Mesothelial cell of epicardium (in vitro differentiated cells): ENCODE measurements around the gene IQCF6. TPM values are rescaled to one million over a fixed set of nuclear protein-coding genes. Genes with fewer than 3 reads are reported as not detected.

Experiments
- DNase-seq, 2 experiments: peaks; one replicate each; pipeline ENCODE4 v3.0.0; 2021; ENCODE audit warnings: low spot score in 2 of 2; ENCODE audit not compliant: unreplicated experiment in 2 of 2
- H3K27ac Mint-ChIP-seq: 2 replicates; pipeline ENCODE4 v1.8.0; 2021; ENCODE audit warnings: mixed read lengths
- H3K27me3 Mint-ChIP-seq: 2 replicates; pipeline ENCODE4 v1.8.0; 2021; ENCODE audit warnings: low read depth, mixed read lengths
- H3K36me3 Mint-ChIP-seq: 2 replicates; pipeline ENCODE4 v1.8.0; 2021; ENCODE audit warnings: mixed read lengths
- H3K4me1 Mint-ChIP-seq: 2 replicates; pipeline ENCODE4 v1.8.0; 2021; ENCODE audit warnings: mixed read lengths
- H3K4me3 Mint-ChIP-seq: 2 replicates; pipeline ENCODE4 v1.8.0; 2021; ENCODE audit warnings: mild to moderate bottlenecking, moderate library complexity, mixed read lengths
- H3K9me3 Mint-ChIP-seq: 2 replicates; pipeline ENCODE4 v1.8.0; 2021; ENCODE audit warnings: mixed read lengths
- CTCF ChIP-seq: fragments of 200-600 bp; sonication (generic); IDR thresholded peaks from one replicate; pipeline ENCODE4 v1.5.0; 2021; ENCODE audit warnings: antibody characterized with exemption; ENCODE audit not compliant: unreplicated experiment
- total RNA-seq: library from RNA; stranded (reverse); gene quantifications from 3 replicates; pipeline ENCODE4 v1.2.1, GENCODE V29; 2021

The IQCF6 gene
- total RNA-seq, 1 donor from 2014 or later, result not detected

DNA sequence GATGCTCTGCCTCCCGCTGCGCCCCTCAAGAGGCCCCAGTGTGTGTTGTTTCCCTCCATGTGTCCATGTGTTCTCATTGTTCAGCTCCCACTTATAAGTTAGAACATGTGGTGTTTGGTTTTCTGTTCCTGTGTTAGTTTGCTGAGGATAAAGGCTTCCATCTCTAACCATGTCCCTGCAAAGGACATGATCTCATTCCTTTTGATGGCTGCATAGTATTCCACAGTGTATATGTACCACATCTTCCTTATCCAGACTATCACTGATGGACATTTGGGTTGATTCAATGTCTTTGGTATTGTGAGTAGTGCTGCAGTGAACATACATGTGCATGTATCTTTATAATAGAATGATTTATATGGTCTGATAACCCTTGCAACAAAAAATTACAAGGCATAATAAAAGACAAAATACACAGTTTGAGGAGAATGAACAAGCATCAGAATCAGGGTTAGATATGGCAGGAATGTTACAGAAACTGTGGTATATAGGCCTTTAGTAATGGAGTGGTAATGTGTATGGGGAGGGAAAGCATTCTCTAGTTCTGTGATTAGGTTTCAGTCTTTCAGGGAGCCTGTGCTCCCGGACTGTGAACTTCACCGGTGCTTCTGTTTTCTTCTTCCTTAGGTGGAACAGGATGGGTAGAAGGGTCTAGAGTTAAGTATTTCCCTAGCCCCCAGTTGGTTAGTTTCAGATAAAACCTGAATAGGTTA is 45.0 kb downstream of the IQCF6 start:
- DNase-seq, result no peak
- no peaks in the 10 kb centered on the region for H3K4me1 Mint-ChIP-seq
- peaks cover 33% of the 10 kb centered on the region for H3K27me3 Mint-ChIP-seq
- H3K4me3 Mint-ChIP-seq, result no peak overlapping the region
- H3K27ac Mint-ChIP-seq, result no peak overlapping the region
- no peaks in the 10 kb centered on the region for H3K36me3 Mint-ChIP-seq
- no peak for TF ChIP-seq CTCF
- H3K9me3 Mint-ChIP-seq, result no peaks in the 10 kb centered on the region

GRCh38 chr3:51729042-51729633 is 49.9 kb downstream of the IQCF6 start:
- Mint-ChIP-seq H3K36me3 (no peaks in the 10 kb centered on the region), H3K4me1 (no peaks in the 10 kb centered on the region), H3K27me3 (peaks cover 35% of the 10 kb centered on the region), H3K4me3 (no peak overlapping the region), H3K27ac (no peak overlapping the region), H3K9me3 (no peaks in the 10 kb centered on the region)
- no peak for DNase-seq
- no peak for TF ChIP-seq CTCF

Other genes starting within 250 kb of the IQCF6 start
- 41.7 to 43.8 TPM (median 42.8 TPM) in 3 replicates for gene RAD54L2, start 240.5 kb downstream of the IQCF6 start, total RNA-seq
- gene TEX264, start 108.0 kb downstream of the IQCF6 start, total RNA-seq, result 37.8 to 39.7 TPM (median 38.6 TPM) in 3 replicates
- gene GRM2, start 72.2 kb downstream of the IQCF6 start, total RNA-seq, result 0.66 to 1.0 TPM (median 0.98 TPM) in 3 replicates
- gene IQCF2, start 82.4 kb upstream of the IQCF6 start, total RNA-seq, result not detected in 3 replicates
- gene IQCF5, start 96.4 kb upstream of the IQCF6 start, total RNA-seq, result not detected in 3 replicates
- gene IQCF1, start 124.1 kb upstream of the IQCF6 start, total RNA-seq, result not detected in 3 replicates
- gene RRP9, start 162.7 kb upstream of the IQCF6 start, total RNA-seq, result 20.5 to 20.9 TPM (median 20.6 TPM) in 3 replicates
- 11.9 to 13.2 TPM (median 12.0 TPM) in 3 replicates for gene PARP3, start 163.1 kb upstream of the IQCF6 start, total RNA-seq
- 0.22 to 0.36 TPM (median 0.33 TPM) in 3 replicates for gene GPR62, start 176.1 kb upstream of the IQCF6 start, total RNA-seq
- gene PCBP4, start 188.2 kb upstream of the IQCF6 start, total RNA-seq, result 58.3 to 62.0 TPM (median 59.8 TPM) in 3 replicates
- 25.9 to 27.2 TPM (median 26.0 TPM) in 3 replicates for gene ABHD14B, start 194.8 kb upstream of the IQCF6 start, total RNA-seq
- 13.7 to 15.5 TPM (median 14.8 TPM) in 3 replicates for gene ABHD14A, start 195.8 kb upstream of the IQCF6 start, total RNA-seq
- 47.8 to 59.0 TPM (median 58.7 TPM) in 3 replicates for gene ACY1, start 204.3 kb upstream of the IQCF6 start, total RNA-seq
- gene RPL29, start 216.7 kb upstream of the IQCF6 start, total RNA-seq, result 1,237 to 1,322 TPM (median 1,301 TPM) in 3 replicates